Esophagus squamous epithelium (tissue), 5 donors: ENCODE data around the gene IGDCC3. TPM values are rescaled to one million over a fixed set of nuclear protein-coding genes. Genes with fewer than 3 reads are reported as not detected.
A peak's percentile ranks its signal among the peaks of the same experiment; 100 is the strongest.
"Not testable (repeated sequence)": the region's sequence is repeated elsewhere in the genome, so short reads cannot be mapped to it uniquely, and the experiment has no call there.

Experiments used
- DNase-seq: peaks from one replicate; lab custom pipeline; 2025; lab: John Stamatoyannopoulos, UW
- H3K27ac ChIP-seq, 4 donors: fragments of 200-600 bp; sonication (generic); one replicate each; pipeline ENCODE4 v1.5.1; 2016 to 2019; ENCODE audit warnings: mild to moderate bottlenecking in 1 of 4
- H3K27me3 ChIP-seq, 4 donors: fragments of 200-600 bp; sonication (generic); 1 replicate in 3 of 4; 2 replicates in 1 of 4; pipeline versions ENCODE4 v1.5.1 to v1.6.0; 2017 to 2021; ENCODE audit warnings: antibody characterized with exemption in 1 of 4
- H3K36me3 ChIP-seq, 3 donors: fragments of 200-600 bp; sonication (generic); one replicate each; pipeline ENCODE4 v1.5.1; 2016 to 2019
- H3K4me1 ChIP-seq, 3 donors: fragments of 200-600 bp; sonication (generic); one replicate each; pipeline ENCODE4 v1.5.1; 2017 to 2019
- H3K4me3 ChIP-seq, 4 donors: fragments of 200-600 bp; sonication (generic); 1 replicate in 3 of 4; 2 replicates in 1 of 4; pipeline ENCODE4 v1.5.1; 2016 to 2019; ENCODE audit warnings: mild to moderate bottlenecking in 2 of 4, moderate library complexity in 1 of 4
- H3K9me3 ChIP-seq, 3 donors: fragments of 200-600 bp; sonication (generic); one replicate each; pipeline ENCODE4 v1.5.1; 2016 to 2019
- POLR2A ChIP-seq, 4 donors: fragments of 450-650 bp; IDR thresholded peaks; one replicate each; pipeline ENCODE4 v1.6.1; 2017; ENCODE audit warnings: antibody characterized with exemption in 4 of 4, mild to moderate bottlenecking in 4 of 4, moderate library complexity in 3 of 4
- WGBS, 2 donors: methylation state at CpG; one replicate each; pipeline ENCODE4 v1.1.5; 2018; 5-methylcytosine and 5-hydroxymethylcytosine counted together
- intact Hi-C: fragments of 100-400 bp; cut with DNase I; formaldehyde crosslinking; loops from one replicate; pipeline ENCODE4 v1.15.0; 2022
- total RNA-seq, 4 donors: library from RNA; depleted of rRNA; stranded (reverse); fragments of >200 nt; gene quantifications; one replicate each; pipeline ENCODE4 v1.1.0, GENCODE V29; 2016
- TF ChIP-seq, protein P1 (sequence below), 6 experiments: fragments of 450-650 bp in 4 of 6; fragments of 200-600 bp in 2 of 6; sonication (generic) in 2 of 6; IDR thresholded peaks; one replicate each; pipeline ENCODE4 v1.5.1; 2016 to 2019; ENCODE audit warnings: antibody characterized with exemption in 6 of 6, mild to moderate bottlenecking in 4 of 6, moderate library complexity in 4 of 6
- donor health status: DM: yes; HTN: yes; CAD: no.

Gene IGDCC3
- total RNA-seq, 4 donors from 2014 or later: not detected

GRCh38 chr15:65360506-65360905 lies 17.3 kb downstream of the IGDCC3 start:
- H3K4me1 ChIP-seq: peaks cover 5 to 8% (median 6%) of the 10 kb centered on the region in 3 donors
- H3K27ac ChIP-seq: no peak overlapping the region
- 60 to 83% methylated on average over 1 of the region's 1 CpG for WGBS, 2 donors
- no peak overlapping the region for H3K4me3 ChIP-seq
- TF ChIP-seq, protein P1, sequence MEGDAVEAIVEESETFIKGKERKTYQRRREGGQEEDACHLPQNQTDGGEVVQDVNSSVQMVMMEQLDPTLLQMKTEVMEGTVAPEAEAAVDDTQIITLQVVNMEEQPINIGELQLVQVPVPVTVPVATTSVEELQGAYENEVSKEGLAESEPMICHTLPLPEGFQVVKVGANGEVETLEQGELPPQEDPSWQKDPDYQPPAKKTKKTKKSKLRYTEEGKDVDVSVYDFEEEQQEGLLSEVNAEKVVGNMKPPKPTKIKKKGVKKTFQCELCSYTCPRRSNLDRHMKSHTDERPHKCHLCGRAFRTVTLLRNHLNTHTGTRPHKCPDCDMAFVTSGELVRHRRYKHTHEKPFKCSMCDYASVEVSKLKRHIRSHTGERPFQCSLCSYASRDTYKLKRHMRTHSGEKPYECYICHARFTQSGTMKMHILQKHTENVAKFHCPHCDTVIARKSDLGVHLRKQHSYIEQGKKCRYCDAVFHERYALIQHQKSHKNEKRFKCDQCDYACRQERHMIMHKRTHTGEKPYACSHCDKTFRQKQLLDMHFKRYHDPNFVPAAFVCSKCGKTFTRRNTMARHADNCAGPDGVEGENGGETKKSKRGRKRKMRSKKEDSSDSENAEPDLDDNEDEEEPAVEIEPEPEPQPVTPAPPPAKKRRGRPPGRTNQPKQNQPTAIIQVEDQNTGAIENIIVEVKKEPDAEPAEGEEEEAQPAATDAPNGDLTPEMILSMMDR (IDR thresholded peaks at IDR 0.05): no peak
- H3K9me3 ChIP-seq: no peaks in the 10 kb centered on the region
- DNase-seq: no peak
- intact Hi-C loops: no loop called here
- no peaks in the 10 kb centered on the region for H3K36me3 ChIP-seq
- H3K27me3 ChIP-seq: peaks cover 0 to 81% (median 10%) of the 10 kb centered on the region in 4 donors

DNA sequence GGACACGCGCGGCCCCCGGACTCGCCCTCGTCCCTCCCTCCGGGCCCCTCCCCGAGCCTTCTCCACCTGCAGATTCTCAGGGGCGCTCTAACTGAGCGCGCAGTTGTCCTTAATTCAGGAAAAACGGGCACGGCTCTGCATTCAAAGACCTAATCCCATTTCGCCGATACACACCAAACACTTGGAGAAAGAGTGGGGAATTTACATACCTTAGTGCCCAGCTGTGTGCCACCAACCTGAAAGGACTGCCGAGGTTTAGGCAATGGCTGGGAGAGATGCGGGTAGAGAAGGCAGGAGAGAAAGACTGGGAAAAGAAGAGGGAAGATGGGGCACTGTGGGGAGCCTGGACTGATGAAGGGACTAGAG lies 21.8 kb downstream of the IGDCC3 start:
- peak overlapping the region; percentile 6 to 66 (median 43) for H3K4me3 ChIP-seq
- peaks cover 6 to 15% (median 10%) of the 10 kb centered on the region in 3 donors for H3K4me1 ChIP-seq
- peaks cover 0 to 5% (median 0%) of the 10 kb centered on the region in 3 donors for H3K9me3 ChIP-seq
- H3K36me3 ChIP-seq: no peaks in the 10 kb centered on the region
- no peak for DNase-seq
- TF ChIP-seq POLR2A (IDR thresholded peaks at IDR 0.05): no peak
- TF ChIP-seq, protein P1 (IDR thresholded peaks at IDR 0.05): no peak
- 27 to 44% methylated on average over 4 to 7 of the region's 17 CpGs for WGBS, 2 donors
- intact Hi-C loops: no loop called here
- no peak overlapping the region for H3K27ac ChIP-seq
- peaks cover 0 to 70% (median 12%) of the 10 kb centered on the region in 4 donors for H3K27me3 ChIP-seq

- Histone ChIP-seq H3K9me3 (peaks cover 0 to 5% (median 0%) of the 10 kb centered on the region in 3 donors), H3K4me1 (peaks cover 6 to 15% (median 10%) of the 10 kb centered on the region in 3 donors), H3K27me3 (peaks cover 0 to 70% (median 12%) of the 10 kb centered on the region in 4 donors), H3K27ac (no peak overlapping the region), H3K36me3 (no peaks in the 10 kb centered on the region), H3K4me3 (peak overlapping the region; percentile 6 to 66 (median 43))
- 7 to 20% methylated on average over 1 to 6 of the region's 85 CpGs for WGBS, 2 donors
- no peak for TF ChIP-seq POLR2A (IDR thresholded peaks at IDR 0.05)
- TF ChIP-seq, protein P1 (IDR thresholded peaks at IDR 0.05): no peak
- DNase-seq: no peak
- intact Hi-C loops: no loop called here
These were observed 22.4 kb downstream of the IGDCC3 start for GRCh38 chr15:65355173-65355987.

DNA sequence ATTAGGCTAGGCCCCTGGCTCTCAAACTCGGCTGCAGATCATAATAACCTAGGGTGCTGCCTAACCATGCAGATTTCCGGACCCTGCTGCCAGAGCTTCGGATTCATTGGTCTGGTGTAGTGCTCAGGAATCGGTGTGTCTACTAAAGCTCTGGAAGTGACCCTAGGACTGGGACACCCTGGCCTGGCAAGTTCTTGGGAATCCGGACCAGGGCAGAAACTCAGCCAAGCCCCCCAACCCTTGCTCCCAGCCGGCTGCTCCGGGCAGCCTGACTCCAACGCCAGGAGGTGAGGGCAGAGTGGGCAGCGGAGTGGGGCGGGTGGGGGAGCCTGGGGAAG lies 23.0 kb downstream of the IGDCC3 start:
- peak overlapping the region in 3 of 4 donors; percentile 37 to 66 (median 49) for H3K4me3 ChIP-seq
- peaks cover 6 to 15% (median 10%) of the 10 kb centered on the region in 3 donors for H3K4me1 ChIP-seq
- H3K27me3 ChIP-seq: peaks cover 0 to 68% (median 12%) of the 10 kb centered on the region in 4 donors
- intact Hi-C loops: no loop called here
- TF ChIP-seq, protein P1 (IDR thresholded peaks at IDR 0.05): no peak
- TF ChIP-seq POLR2A (IDR thresholded peaks at IDR 0.05): no peak
- DNase-seq: no peak
- WGBS, 2 donors: 69 to 82% methylated on average over 2 to 4 of the region's 10 CpGs
- H3K9me3 ChIP-seq: peaks cover 0 to 5% (median 0%) of the 10 kb centered on the region in 3 donors
- H3K27ac ChIP-seq: no peak overlapping the region
- H3K36me3 ChIP-seq: no peaks in the 10 kb centered on the region

GRCh38 chr15:65351972-65352371 lies 25.8 kb downstream of the IGDCC3 start:
- DNase-seq, intact Hi-C loops: not testable (repeated sequence)
- WGBS, 2 donors: 52 to 56% methylated on average over 1 of the region's 1 CpG

More at GRCh38 chr15:65351972-65352371, 25.8 kb downstream of the IGDCC3 start:
- H3K4me3 ChIP-seq, H3K27ac ChIP-seq, H3K9me3 ChIP-seq, H3K36me3 ChIP-seq: not testable (repeated sequence)
- H3K4me1 ChIP-seq: peaks cover 6 to 15% (median 10%) of the 10 kb centered on the region in 3 donors
- peaks cover 0 to 40% (median 10%) of the 10 kb centered on the region in 4 donors for H3K27me3 ChIP-seq
